GM20000 (cell line): ENCODE measurements around the gene RAPGEF4.
A peak's percentile ranks its signal among the peaks of the same experiment; 100 is the strongest.

Experiments used
- DNase-seq: peaks from one replicate; pipeline ENCODE4 v3.0.0; 2012; ENCODE audit warnings: low spot score
- CTCF ChIP-seq: IDR thresholded peaks from 2 replicates; pipeline ENCODE4 v1.5.1; 2012; ENCODE audit warnings: mild to moderate bottlenecking, control low read depth; ENCODE audit errors: extremely low read depth, missing control alignments

RAPGEF4 gene

GRCh38 chr2:172968061-172968469, 232.4 kb downstream of the RAPGEF4 start:
- TF ChIP-seq CTCF: no peak
- no peak for DNase-seq

GRCh38 chr2:172969166-172969565, 233.5 kb downstream of the RAPGEF4 start:
- no peak for TF ChIP-seq CTCF
- DNase-seq: no peak

GRCh38 chr2:172969609-172970008, 234.0 kb downstream of the RAPGEF4 start:
- DNase-seq: no peak
- TF ChIP-seq CTCF: no peak

- TF ChIP-seq CTCF: no peak
Observed at GRCh38 chr2:172970660-172971059, 235.0 kb downstream of the RAPGEF4 start.

DNA sequence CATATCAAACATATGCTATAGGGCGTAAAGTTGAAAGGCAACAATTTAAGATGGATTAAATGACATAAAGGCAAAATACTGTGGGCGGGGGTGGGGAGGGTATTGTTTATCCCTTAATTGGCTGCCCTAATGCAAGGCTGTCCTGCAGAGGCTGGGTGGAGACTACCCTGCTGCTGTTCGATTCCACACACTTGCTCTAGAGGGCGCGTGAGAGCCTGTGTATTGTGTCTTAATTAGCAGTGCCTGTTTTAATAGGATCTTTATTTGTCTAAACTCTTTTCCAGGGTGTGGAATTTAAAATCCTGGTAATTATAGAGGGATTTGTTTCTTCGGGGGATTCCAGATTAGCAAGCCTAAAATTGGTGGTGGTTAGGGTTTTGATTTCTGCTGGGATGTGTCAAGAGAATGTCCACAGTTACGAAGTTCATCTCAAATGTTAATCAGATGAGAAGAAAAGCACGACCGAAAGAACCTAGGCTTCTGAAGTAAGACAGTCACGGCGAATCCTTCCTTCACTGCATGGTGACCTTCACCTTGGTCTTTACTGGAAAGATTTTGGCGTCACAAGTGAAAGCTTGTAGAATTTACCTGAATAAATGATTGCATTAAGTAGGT, 236.5 kb downstream of the RAPGEF4 start:
- DNase-seq: peak; percentile 67
- peak; percentile 69 for TF ChIP-seq CTCF

More at GRCh38 chr2:172970660-172971059, 235.0 kb downstream of the RAPGEF4 start:
- DNase-seq: no peak

- no peak for TF ChIP-seq CTCF
- no peak for DNase-seq
Observed at GRCh38 chr2:172974762-172975161, 239.1 kb downstream of the RAPGEF4 start.

DNA sequence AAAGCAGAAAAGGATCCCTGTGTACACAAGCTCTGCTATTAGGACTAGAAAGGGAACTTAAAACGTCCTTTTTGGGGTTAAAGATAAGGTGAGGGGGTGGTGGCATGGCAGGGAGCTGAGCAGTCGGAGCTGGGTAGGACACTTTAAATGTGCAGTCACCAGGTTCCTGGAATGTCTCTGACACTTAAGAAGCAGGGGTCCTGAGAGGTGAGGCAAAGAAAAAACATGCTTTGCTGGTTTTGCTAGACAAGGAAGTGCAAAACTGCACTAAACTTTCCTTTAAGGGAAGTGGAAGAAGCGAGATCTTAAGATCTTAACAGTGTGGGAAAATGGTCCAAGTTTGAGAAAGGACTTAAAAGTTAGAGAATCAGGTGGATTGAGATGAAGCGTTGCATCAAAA, 240.5 kb downstream of the RAPGEF4 start:
- no peak for TF ChIP-seq CTCF
- no peak for DNase-seq
